HG02571 (cell line): ENCODE measurements around the gene FSIP1.

Experiments
- ATAC-seq: cut with Tn5 transposase; IDR thresholded peaks from one replicate; pipeline ENCODE4 v1.9.1; 2021; ENCODE audit warnings: mild to moderate bottlenecking, moderate library complexity; ENCODE audit not compliant: unreplicated experiment

The FSIP1 gene

GRCh38 chr15:39651881-39652280 lies 130.8 kb downstream of the FSIP1 start:
- ATAC-seq: no peak

- no peak for ATAC-seq
Observed at GRCh38 chr15:39651295-39651694, 131.3 kb downstream of the FSIP1 start.

GRCh38 chr15:39649757-39650156 lies 132.9 kb downstream of the FSIP1 start:
- ATAC-seq: no peak

GRCh38 chr15:39646425-39646824 lies 136.2 kb downstream of the FSIP1 start:
- ATAC-seq: no peak

- no peak for ATAC-seq
Observed at GRCh38 chr15:39645976-39646257, 136.7 kb downstream of the FSIP1 start.

- ATAC-seq: no peak
Observed at GRCh38 chr15:39645138-39645975, 137.3 kb downstream of the FSIP1 start.

GRCh38 chr15:39644136-39644535 lies 138.5 kb downstream of the FSIP1 start:
- ATAC-seq: no peak

GRCh38 chr15:39643727-39644126 lies 138.9 kb downstream of the FSIP1 start:
- no peak for ATAC-seq

- no peak for ATAC-seq
Observed at GRCh38 chr15:39642011-39642640, 140.5 kb downstream of the FSIP1 start.

GRCh38 chr15:39641191-39641889 lies 141.3 kb downstream of the FSIP1 start:
- ATAC-seq: no peak

- no peak for ATAC-seq
Observed at GRCh38 chr15:39640665-39641064, 142.0 kb downstream of the FSIP1 start.

- ATAC-seq: no peak
Observed at GRCh38 chr15:39639037-39639436, 143.6 kb downstream of the FSIP1 start.

GRCh38 chr15:39638041-39638440 lies 144.6 kb downstream of the FSIP1 start:
- ATAC-seq: no peak

- no peak for ATAC-seq
Observed at GRCh38 chr15:39631357-39631756, 151.3 kb downstream of the FSIP1 start.

- no peak for ATAC-seq
Observed at GRCh38 chr15:39629906-39630305, 152.7 kb downstream of the FSIP1 start.

- ATAC-seq: no peak
Observed at GRCh38 chr15:39629371-39629770, 153.3 kb downstream of the FSIP1 start.

- no peak for ATAC-seq
Observed at GRCh38 chr15:39628546-39629257, 153.9 kb downstream of the FSIP1 start.

GRCh38 chr15:39628144-39628508 lies 154.5 kb downstream of the FSIP1 start:
- ATAC-seq: no peak

- no peak for ATAC-seq
Observed at GRCh38 chr15:39627451-39628143, 155.0 kb downstream of the FSIP1 start.

GRCh38 chr15:39625856-39626255 lies 156.8 kb downstream of the FSIP1 start:
- no peak for ATAC-seq

GRCh38 chr15:39625451-39625850 lies 157.2 kb downstream of the FSIP1 start:
- ATAC-seq: no peak
